HG03196 (cell line): ENCODE data around the gene H2BK1.

ENCODE experiments used
- ATAC-seq: cut with Tn5 transposase; IDR thresholded peaks from one replicate; pipeline ENCODE4 v1.9.1; 2021; ENCODE audit not compliant: unreplicated experiment

Gene H2BK1

DNA sequence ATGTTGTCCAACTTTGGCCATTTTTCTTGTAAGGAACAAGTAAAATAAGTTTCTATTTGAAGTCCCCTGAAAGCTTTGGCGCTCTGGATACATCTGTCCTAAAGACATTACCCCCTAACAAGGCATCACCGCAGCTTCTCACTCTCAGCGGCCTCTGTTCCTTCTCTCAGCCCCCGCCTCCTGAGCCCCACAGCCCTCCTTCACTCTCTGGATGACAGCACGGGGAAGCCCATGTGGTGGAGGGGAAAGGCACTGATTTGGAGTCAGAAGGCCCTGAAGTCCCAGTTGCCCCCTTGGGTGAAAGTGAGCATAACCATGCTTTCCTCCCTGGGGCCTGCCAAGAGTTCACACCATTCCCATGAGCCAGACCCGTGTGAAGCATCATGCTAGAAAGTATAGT, 4.6 kb downstream of the H2BK1 start:
- ATAC-seq = no peak

DNA sequence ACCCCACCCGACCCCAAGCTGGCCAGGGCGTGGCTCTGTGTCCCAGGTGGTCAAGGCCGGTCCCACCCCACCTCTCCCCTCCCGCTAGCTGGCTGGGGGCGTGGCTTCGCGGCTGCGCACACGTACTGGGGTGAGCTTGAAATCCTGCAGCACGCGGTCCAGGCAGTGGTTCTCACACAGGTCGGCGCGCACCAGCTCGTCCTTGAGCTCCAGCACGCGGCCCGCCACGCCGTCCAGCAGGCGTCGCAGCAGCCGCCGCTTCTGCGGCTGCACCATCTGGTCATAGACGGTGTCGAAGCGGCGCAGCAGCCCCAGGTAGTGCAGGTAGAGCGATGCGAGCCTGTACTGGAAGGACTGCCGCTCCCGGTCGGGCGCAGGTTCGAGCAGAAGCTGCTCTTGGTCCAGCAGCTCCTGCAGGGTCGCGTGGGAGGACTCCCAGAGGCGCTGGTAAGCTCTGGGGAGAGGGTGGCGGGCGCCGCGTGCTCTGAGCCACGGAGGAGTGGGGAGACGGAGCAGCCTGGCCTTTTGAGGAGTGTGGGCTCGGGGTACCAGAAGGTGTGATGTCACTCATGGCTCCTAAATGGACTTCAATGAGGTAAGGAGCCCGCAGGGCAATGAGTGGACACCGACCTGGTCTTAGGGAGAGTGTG, 5.8 kb downstream of the H2BK1 start:
- ATAC-seq = no peak

DNA sequence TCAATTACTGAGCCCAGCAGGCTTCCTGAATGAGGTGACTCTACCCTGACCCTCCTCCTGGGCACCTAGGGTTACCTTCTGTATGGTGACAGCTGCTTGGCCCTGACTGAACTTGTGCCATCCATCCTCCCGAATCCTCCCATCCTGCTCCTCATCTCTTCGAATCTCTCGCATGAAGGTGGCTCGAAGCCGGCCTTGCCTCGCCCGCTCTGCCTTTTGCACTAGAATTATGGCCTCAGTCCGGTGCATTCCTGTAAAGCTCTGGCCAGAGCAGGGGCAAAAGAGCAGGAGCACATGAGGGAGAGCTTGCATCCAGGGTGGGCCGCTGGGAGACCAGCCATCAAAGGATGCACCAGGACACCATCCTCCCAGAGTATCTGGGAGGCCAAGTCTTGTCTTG, 7.5 kb downstream of the H2BK1 start:
- no peak for ATAC-seq

DNA sequence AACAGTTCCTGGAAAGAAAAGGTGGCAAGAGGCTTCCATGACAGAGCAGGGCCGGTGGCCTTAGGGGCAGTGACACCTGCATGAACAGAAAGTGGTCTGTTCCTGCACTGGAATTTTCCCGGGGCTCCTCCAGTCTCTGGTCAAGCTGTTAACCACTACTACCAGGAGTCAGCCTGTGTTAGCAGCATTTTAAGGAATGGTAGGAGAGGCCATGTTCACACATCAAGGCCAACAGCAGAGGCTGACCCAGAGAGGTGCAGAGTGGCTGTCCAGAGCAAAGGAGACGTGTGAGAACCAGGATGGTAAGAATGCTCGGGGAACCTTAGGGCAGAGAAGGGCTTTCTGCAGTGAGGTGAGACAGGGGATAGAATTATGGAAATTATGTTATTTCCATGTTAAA, 8.5 kb downstream of the H2BK1 start:
- no peak for ATAC-seq

DNA sequence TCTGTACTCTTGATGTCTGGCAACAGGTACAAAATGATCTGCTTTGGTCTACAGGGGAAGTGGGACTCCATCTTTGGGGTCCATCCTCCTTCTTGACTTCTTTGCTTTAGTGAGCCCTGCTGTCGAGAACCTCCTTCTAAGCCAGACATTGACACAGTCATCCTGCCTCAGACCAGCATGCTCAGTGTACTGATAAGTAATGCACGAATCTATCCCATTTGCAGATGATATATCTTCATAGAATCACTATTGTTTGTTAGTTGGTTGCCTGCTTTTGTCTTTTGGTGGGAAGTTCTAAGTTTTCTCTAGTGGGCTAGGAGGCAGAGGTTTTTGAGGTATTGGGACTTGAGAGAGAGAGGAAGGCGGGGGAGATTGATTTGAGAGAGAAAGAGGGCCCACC, 8.9 kb downstream of the H2BK1 start:
- ATAC-seq = no peak

DNA sequence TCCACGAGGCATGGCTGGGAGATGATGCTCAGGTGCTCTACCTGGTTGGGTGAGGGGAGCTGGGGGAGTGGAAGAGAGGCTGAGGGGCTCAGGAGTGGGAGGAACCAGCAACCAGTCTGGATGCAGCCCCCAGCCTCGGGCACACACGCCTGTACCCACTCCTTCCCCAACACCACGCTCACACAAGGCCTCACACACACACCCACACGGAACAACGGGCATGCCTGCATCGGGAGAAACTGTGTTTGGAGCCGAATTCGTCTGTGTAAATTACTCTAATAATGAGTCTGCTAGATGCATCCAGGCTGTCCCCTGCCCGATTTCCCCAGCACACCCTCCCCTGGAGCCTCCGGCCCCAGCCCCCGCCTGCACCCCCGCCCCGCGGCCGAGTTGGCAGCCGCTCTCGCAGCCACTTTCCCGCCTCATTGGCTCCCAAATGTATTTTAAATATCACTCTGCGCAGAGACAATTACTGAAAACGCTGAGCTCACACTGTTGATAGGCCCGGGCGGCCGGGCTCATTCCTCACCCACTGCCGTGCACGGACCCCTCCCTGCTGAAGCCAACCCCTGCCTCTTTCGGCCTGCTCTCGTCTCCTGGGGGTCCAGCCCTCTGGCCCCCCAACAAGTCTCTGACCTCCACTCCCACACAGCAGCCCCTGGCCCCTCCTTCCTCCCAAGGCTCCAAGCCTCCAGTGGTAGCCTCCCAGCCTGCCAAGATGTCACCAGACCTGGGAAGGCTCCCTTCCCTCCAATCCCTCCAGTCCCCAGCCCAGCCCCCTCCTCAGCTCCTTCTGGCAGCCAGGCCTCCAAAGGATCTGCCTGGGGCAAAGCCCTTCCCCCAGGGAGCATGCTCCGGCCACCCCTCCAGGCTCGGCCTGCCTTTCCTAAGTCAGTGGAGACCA, 11.1 kb downstream of the H2BK1 start:
- no peak for ATAC-seq

DNA sequence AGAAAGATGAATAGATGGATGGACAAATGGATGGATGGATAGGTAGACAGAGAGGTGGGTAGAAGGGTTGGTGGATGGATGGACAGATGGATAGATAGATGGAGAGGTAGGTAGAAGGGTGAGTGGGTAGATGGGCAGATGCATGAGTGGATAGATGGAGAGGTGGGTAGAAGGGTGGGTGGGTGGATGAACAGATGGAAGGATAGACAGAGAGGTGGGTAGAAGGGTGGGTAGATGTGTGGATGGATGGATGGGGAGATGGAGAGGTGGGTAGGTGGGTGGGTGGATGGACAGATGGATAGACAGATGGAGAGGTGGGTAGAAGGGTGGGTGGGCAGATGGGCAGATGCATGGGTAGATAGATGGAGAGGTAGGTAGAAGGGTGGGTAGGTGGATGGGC, 12.4 kb downstream of the H2BK1 start:
- no peak for ATAC-seq

DNA sequence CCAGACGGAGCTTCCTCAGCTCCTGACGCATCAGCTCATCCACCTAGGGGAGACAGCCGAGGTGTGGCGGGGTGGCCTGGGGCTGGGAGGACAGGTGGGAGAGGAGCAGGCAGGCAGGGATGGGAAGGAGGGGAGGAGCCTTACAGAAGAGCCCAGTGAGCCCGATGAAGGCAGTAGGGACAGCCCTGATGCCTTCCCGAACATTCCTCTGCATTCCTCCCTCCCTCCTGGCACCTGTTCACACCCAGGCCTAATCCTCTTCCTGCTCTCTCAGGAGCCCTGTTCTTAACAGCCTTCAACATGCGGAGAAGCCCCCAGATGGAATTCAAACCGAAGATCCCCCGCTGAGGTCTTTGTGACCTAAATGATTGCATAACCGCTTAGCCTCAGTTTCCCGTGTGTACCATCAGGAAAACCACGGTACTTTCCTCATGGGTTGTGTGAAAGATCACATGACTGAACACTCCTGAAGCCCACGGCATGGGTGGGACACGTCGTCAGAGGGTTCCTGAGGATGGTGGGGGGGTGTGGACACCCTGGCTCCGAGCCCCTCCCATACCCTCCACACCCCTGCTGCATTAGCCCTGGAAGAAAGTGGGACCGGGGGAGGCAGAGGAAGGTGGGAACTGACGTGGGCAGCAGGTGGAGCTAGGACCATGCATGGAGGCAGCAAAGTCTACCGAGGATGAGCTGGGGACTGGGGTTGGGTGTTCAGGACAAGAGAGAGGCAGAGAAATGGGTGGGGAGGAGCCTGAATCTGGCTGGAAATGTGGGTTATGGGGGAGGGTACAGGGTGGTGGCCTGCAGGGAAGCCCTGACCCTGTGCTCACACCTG, 14.5 kb downstream of the H2BK1 start:
- no peak for ATAC-seq

DNA sequence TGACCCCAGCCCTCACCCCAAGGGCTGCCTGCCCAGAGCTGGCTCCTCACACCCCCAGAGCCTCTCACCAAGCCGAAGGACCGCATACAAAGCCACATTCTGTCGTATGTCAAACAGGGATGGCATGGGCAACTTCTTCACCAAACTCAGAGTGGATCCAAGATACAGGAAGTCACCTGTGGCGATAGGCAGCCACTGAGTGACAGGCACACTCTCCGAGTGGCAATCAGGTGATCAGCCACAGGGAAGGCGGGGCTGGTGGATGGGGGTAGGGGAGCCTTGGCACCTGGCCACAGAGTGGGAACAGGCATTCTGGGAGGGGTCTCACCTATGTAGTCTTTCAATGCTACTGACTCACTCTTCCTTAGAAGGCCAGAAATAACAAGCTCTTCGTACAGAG, 16.1 kb downstream of the H2BK1 start:
- ATAC-seq = no peak

DNA sequence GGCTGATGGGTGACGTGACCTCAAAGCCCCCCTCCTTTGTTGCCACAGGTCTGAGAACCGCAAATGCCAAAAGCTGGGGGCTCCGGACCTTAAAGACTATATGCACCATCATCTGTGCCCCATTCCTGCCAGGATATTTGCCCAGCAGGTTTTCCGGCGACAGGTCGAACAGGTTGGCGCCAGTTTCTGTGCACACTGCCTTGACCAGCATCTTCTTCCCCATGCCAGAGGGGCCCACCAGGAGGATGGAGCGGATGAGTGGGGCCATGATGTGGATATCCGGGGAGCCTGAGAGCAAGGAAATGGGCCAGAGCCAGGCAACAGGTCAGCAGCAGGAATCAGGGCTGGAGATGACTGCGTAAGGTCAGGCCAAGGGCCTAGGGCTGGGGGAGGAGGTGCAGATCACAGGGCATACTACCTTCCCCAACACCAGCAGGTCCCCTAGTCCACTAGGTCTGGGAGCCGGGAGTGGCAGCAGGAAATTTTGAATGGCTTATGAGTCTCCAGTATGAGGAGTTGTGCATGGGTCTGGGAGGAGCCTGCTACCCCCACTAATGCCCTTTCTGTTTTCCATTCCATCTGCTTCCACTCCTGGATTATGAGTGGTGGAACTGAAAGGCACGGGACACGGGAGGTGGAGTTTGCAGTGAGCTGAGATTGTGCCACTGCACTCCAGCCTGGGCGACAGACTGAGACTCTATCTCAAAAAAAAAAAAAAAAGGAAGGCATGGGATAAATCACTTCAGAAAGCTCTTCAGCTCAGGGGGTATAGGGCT, 16.9 kb downstream of the H2BK1 start:
- no peak for ATAC-seq

DNA sequence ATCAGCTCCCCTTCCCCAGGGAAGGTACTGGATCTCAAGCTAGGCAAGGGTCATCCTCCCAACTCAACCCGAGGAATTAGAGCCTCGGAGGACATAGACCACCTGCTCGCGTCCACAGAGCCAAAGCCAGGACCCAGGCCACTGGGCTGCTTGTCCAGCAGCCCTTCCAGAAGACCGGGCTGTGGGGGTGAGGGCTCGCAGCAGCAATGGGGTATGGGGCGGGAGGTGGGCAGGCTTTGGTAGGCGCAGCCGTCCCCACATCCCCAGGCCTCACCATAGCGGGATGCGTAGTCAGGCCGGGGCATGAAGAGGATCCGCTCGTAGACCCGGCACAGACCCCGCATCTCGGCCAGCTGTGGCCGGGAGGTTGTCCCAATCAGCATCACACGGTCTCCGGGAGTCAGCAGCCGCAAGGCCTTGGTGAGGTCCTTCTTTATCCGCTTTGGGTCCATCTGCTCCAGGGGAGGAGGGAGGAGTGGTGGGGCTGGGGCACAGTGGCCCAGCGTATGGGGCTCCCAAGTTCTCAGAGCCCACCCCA, 18.2 kb downstream of the H2BK1 start:
- no peak for ATAC-seq

DNA sequence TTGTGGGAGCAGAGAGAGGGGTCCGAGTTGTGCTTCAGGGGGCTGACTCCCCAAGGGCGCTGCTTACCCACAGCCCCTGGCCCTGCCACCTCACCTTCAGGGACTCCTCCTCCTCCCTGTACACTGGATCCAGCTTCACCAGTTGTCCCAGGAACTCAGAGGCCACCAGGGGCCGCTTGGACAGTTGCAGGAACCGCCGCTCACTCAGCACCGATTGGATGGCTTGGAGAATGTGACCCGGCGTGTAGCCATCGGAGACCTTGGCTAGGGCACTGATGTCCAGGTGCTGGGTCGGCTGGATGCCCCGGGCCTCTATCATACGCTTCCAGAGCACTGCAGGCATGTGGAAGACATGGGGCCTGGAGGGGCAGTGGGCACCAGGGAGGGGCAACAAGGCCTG, 18.7 kb downstream of the H2BK1 start:
- no peak for ATAC-seq

DNA sequence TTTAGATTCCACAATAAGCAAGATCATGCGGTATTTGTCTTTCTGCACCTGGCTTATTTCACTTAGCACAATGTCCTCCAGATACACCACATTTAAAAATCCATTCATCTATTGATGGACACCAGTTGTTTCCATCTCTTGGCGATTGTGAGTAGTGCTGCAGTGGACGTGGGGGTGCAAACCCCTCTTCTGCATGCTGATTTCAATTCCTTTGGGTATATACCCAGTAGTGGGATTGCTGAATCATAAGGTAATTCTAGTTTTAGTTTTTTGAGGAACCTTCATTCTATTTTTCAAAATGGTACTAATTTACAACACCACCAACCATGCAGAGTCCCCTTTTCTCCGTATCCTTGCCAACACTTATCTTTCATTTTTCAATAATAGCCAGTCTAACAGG, 21.2 kb downstream of the H2BK1 start:
- ATAC-seq = no peak

DNA sequence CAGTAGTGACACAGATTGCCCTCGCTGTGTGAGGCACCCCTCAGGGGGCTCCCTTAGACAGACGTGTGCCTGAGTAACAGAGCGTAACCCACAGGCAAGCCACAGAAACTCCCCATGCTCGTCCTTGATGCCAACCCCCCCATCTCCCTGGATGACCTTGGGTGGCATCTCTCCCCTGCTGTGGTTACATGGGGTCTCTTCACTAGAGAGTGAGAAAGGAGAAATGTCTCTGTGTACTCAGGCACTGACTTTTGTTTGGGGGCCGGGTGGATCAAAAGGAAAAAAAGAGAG, 22.1 kb downstream of the H2BK1 start:
- no peak for ATAC-seq

DNA sequence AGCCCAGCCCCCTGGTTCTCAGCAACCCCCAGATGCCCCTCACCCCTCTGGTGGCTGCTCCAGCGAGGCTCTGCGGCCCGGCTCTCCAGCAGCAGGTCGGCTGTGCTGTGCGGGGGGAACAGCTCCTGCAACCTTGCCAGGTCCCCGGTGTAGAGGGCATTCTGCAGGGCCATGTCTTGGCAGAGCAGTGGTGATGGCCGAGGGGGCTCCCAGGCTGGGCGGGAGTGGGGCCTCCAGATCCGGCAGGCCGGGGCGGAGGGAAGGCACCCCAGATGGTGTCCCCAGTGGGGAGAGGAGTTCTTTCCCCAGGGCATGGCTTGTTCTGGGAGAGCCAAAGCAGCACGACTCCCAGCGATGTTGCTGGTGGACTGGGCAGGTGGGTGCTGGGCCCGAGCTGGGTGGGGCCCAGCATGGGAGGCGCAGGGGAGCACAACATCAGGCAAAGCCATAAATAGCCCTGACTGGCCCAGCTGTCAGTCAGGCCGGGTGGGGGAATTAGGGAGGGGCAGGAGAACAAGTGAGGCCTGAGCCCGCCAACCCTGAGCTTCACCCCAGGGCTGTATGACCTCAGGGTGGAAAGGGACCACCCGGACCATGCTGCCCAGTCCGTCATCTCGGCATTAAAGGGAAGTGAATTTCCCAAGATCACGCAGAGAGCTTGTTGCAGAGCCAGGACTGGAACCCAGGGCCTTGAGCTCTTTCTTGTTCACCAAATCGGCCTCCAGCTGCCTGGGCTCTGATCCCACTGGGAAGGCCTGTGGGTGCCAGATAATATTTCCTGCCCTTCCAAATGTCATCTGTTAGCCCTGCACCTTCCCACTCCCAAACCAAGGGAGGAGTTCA, 22.7 kb downstream of the H2BK1 start:
- no peak for ATAC-seq

DNA sequence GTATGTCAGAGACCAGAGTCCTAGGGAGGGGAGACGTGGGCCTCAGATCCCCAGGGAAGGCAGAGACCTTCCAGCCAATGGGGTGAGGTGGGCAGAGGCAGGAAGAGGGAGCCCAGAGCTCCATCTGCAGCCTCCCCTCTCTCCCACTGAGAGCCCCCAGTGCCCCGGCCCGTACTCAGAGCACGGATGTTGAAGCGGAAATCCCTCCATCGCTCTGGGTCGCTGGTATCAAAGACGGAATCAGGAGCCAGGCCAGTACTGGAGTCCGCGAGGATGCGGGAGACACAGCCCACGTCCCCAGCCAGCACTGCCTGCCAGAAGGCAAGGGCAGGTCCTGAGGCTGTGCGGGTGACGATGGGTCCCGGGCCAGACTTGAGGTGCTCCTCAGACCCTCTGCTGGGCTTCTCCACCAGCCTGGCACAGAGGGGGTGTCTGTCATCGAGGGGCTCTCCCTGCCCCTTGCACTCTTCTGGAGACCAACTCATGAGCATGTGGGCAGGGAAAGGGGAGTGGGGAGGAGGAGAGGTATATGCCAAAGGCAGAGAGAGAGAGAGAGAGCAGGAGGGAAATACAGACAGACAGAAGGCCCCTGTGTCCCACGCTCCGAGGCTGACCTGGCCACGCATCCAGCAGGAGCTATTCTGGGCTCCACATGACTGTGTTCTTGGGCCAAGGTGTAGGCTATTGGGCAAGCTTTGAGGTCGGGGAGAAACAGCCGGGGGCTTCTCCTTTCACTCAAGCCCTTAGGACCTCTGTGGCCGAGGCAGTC, 23.5 kb downstream of the H2BK1 start, which contains the start of gene ASB10:
ASB10 (minus strand) TSS at position 611 of the 769 bp plus-strand sequence; CDS start at position 491, 120 bp downstream.
- ATAC-seq = no peak

DNA sequence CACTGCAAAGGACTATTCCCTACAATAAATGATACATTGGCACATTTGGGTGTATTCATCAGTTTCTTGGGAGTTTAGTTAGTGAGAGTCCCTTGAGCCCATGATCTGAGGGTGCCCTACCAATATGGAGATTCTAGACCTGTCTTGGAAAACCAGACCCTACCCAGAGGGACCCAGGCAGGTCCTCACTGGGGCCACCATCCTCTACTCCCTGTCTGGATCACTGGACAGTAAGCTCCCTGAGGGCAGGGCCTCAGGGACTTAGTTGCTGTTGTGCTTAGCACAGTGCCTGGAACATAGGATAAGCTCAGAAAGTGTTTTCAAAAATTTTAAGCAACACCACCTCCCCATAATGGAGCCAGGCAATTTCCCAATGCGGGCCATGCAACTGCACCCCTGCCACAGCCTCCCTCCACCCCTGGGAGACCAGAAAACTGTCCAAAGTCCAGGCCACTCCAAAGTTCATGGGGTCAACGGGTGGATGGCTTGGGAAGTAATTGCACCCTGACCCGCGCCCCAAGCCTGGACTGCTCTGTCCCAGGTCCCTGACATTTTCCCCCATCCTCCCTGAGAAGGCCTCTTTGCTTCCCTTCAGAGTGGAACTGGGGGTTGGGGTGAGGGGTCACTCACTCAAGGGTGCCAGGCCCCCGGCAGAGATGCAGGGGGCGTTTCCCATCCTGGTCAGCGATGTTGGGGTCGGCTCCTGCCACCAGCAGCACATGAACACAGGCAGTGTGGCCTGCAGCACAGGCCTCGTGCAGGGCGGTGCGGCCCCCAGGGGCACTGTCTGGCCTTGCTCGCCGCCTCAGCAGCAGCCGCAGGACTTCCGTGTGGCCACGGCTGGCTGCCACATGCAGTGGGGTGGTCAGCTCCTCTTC, 24.3 kb downstream of the H2BK1 start:
- ATAC-seq = no peak

DNA sequence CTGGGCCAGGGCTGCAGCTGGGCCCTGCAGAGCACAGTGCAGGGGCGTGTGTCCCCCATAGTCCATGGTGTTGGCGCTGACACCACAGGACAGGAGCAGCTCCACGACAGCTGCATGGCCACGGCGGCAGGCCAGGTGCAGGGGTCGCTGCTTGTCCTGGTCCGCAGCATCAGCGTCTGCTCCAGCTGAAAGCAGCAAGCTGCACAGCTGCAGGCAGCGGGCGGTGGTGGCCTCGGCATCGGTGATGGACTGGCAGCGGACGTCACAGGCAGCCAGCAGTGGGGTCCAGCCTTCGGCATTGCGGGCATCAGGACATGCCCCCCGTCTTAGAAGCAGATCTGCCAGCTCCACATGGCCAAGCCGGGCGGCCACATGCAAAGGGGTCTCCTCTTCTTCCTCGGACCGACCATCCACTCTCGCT, 29.3 kb downstream of the H2BK1 start:
- no peak for ATAC-seq
